MM.1S (cell line): ENCODE results near the gene PPP1R17.

ENCODE experiments used
- EZH2 ChIP-seq: fragments of 300-600 bp; sonication (generic); optimal IDR thresholded peaks from 2 replicates; pipeline ENCODE3; 2017; ENCODE audit warnings: low read depth, mild to moderate bottlenecking, antibody characterized with exemption, low read length, mixed read lengths
- EZH2phosphoT487 ChIP-seq: fragments of 300-600 bp; sonication (generic); IDR thresholded peaks from 2 replicates; pipeline ENCODE4 v1.6.1; 2018; ENCODE audit warnings: antibody characterized with exemption, low read length
- TF ChIP-seq, protein P1 (sequence below): fragments of 300-600 bp; sonication (generic); IDR thresholded peaks from 2 replicates; pipeline ENCODE4 v1.5.1; 2016; ENCODE audit warnings: antibody characterized with exemption, low read length, mixed read lengths

DNA sequence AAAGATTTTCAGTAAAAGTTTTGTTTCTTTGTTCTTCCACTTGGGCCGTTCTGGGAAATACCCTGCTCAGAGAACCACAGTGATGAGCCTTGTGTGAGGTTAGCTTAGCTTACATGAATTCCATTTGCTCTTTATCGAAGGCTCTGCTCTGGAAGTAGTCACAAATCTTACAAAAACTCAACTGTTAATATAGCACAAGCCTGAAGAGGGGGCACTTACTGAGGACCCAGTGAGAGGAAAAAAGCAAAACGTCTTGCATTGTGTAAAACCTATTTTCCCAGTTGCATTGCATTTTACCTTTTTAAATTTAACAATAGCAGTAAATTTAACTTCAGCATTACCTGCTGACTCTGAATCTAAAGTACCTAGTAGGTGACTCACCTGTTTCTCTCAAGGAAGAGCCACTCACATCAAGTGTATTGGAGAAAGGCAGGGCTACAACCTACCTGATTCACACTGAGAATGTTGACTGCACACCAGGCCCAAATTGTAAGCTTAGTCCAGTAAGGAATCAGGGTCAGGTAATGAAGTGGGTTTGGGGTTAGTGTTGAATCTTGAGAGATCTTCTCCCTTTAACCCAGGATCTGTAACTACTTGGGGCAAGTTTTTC is 42.3 kb downstream of the PPP1R17 start:
- TF ChIP-seq, protein P1, sequence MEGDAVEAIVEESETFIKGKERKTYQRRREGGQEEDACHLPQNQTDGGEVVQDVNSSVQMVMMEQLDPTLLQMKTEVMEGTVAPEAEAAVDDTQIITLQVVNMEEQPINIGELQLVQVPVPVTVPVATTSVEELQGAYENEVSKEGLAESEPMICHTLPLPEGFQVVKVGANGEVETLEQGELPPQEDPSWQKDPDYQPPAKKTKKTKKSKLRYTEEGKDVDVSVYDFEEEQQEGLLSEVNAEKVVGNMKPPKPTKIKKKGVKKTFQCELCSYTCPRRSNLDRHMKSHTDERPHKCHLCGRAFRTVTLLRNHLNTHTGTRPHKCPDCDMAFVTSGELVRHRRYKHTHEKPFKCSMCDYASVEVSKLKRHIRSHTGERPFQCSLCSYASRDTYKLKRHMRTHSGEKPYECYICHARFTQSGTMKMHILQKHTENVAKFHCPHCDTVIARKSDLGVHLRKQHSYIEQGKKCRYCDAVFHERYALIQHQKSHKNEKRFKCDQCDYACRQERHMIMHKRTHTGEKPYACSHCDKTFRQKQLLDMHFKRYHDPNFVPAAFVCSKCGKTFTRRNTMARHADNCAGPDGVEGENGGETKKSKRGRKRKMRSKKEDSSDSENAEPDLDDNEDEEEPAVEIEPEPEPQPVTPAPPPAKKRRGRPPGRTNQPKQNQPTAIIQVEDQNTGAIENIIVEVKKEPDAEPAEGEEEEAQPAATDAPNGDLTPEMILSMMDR, result peak; percentile 7; the same call in 1 of the 2 replicates
- TF ChIP-seq EZH2, result no peak
- no peak for TF ChIP-seq EZH2phosphoT487
